GM10248 (cell line): ENCODE measurements around the gene ARHGEF10L.

Experiments
- CTCF ChIA-PET: fragments of 300-600 bp; sonication (Branson Sonifier 250); formaldehyde crosslinking; extraction: SDS; loops from one replicate; lab custom pipeline; 2021; ENCODE audit warnings: antibody characterized with exemption; lab: Yijun Ruan, JAX
- POLR2A ChIA-PET: fragments of 350-650 bp; sonication (Branson Sonifier 250); formaldehyde crosslinking; extraction: SDS; loops from one replicate; lab custom pipeline; 2020; ENCODE audit warnings: antibody characterized with exemption; lab: Yijun Ruan, JAX
- DNase-seq: peaks from one replicate; pipeline ENCODE4 v3.0.0; 2012; ENCODE audit errors: extremely low spot score
- CTCF ChIP-seq: IDR thresholded peaks from 2 replicates; pipeline ENCODE4 v1.5.1; 2012; ENCODE audit warnings: mild to moderate bottlenecking, low read depth; ENCODE audit errors: extremely low read depth, missing control alignments, control extremely low read depth

Gene ARHGEF10L

GRCh38 chr1:17523321-17524041 lies 16.0 kb upstream of the ARHGEF10L start:
- no peak for TF ChIP-seq CTCF
- CTCF ChIA-PET, result interaction anchor here (1.1 to 1.4 kb wide), 2 partner anchors 15 to 29 kb away, joined by 3 read pairs; no protein-coding TSS in a partner anchor
- DNase-seq, result no peak
- POLR2A ChIA-PET, result no interaction called here

DNA sequence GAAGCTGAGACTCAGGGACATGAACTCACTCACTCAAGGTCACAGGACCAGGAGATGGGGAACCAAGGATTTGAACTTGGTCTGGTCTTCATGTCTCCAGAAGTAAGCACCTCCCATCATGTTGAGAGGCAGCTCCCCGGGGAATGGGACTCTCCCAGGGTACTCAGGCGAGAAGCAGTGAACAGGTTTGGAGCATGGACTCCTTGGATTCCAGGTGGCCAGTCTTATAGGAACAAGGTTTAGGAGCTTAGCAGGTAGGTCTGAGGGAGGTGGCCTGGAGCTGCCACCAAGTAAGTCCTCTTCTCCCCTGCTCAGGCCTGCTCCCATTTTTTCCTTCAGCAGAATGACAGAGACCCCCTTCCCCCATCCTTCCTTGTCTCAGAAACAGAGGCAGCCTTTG lies 14.9 kb upstream of the ARHGEF10L start:
- CTCF ChIA-PET, result interaction anchor here (1.4 kb wide), 1 partner anchor 17 kb away, joined by 3 read pairs; no protein-coding TSS in a partner anchor
- no peak for TF ChIP-seq CTCF
- POLR2A ChIA-PET, result no interaction called here
- DNase-seq, result no peak

GRCh38 chr1:17525996-17526686 lies 13.4 kb upstream of the ARHGEF10L start:
- POLR2A ChIA-PET, result no interaction called here
- CTCF ChIA-PET, result no interaction called here
- no peak for DNase-seq
- TF ChIP-seq CTCF, result no peak

- CTCF ChIA-PET, result no interaction called here
- POLR2A ChIA-PET, result no interaction called here
- no peak for DNase-seq
- TF ChIP-seq CTCF, result no peak
Measured at GRCh38 chr1:17527036-17527914, 12.2 kb upstream of the ARHGEF10L start.

DNA sequence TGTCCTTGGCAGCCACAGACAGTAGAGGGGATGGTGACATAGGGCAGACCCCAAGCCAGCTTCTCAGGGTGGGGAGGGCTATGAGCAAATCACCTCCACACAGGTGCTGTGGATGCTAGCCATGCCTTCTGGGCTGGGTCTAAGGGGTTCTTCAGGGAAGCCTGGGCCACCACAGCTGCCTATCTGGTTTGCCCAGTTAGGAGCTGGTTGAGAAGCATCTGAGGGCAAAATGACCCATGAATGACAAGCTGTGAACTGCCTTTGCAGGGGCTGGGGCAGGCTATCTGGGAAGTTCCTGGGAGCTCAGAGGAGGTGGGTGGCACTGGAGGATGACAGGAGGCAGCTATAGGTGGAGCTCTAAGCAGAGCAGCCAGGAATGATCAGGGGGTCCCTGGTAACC lies 10.1 kb upstream of the ARHGEF10L start:
- POLR2A ChIA-PET, result no interaction called here
- TF ChIP-seq CTCF, result no peak
- DNase-seq, result no peak
- CTCF ChIA-PET, result no interaction called here

GRCh38 chr1:17531343-17531681 lies 8.2 kb upstream of the ARHGEF10L start:
- POLR2A ChIA-PET, result no interaction called here
- DNase-seq, result no peak
- no peak for TF ChIP-seq CTCF
- CTCF ChIA-PET, result interaction anchor here (0.7 to 2.3 kb wide), 5 partner anchors 10 to 37 kb away, joined by 3 to 8 read pairs (median 3); no protein-coding TSS in a partner anchor
